Stomach smooth muscle (tissue), 2 donors: ENCODE results near the gene TSACC.
A peak's percentile ranks its signal among the peaks of the same experiment; 100 is the strongest.
"Not testable (repeated sequence)": the region's sequence is repeated elsewhere in the genome, so short reads cannot be mapped to it uniquely, and the experiment has no call there.

Experiments used
- H3K27ac ChIP-seq: one replicate; pipeline ENCODE4 v1.7.0; 2013; ENCODE audit warnings: mild to moderate bottlenecking, low read length, inconsistent platforms
- H3K27me3 ChIP-seq, 2 donors: one replicate each; pipeline ENCODE4 v1.7.0; 2013; ENCODE audit warnings: low read length in 2 of 2; ENCODE audit not compliant: insufficient read depth in 2 of 2, control insufficient read depth in 1 of 2
- H3K36me3 ChIP-seq, 2 donors: one replicate each; pipeline ENCODE4 v1.7.0; 2013; ENCODE audit warnings: low read length in 2 of 2; ENCODE audit not compliant: control insufficient read depth in 2 of 2, insufficient read depth in 2 of 2
- H3K4me1 ChIP-seq: one replicate; pipeline ENCODE4 v1.7.0; 2013; ENCODE audit warnings: low read length; ENCODE audit not compliant: control insufficient read depth, insufficient read depth
- H3K4me3 ChIP-seq, 2 donors: one replicate each; pipeline ENCODE4 v1.7.0; 2013; ENCODE audit warnings: low read length in 2 of 2
- H3K9ac ChIP-seq, 2 donors: one replicate each; pipeline ENCODE4 v1.7.0; 2013; ENCODE audit warnings: low read length in 2 of 2, mild to moderate bottlenecking in 1 of 2
- H3K9me3 ChIP-seq, 2 donors: one replicate each; pipeline ENCODE4 v1.7.0; 2013; ENCODE audit warnings: low read length in 2 of 2; ENCODE audit not compliant: control insufficient read depth in 2 of 2
- donor health status: healthy.
- donor health status: Pancreatic carcinoma.

TSACC gene

DNA sequence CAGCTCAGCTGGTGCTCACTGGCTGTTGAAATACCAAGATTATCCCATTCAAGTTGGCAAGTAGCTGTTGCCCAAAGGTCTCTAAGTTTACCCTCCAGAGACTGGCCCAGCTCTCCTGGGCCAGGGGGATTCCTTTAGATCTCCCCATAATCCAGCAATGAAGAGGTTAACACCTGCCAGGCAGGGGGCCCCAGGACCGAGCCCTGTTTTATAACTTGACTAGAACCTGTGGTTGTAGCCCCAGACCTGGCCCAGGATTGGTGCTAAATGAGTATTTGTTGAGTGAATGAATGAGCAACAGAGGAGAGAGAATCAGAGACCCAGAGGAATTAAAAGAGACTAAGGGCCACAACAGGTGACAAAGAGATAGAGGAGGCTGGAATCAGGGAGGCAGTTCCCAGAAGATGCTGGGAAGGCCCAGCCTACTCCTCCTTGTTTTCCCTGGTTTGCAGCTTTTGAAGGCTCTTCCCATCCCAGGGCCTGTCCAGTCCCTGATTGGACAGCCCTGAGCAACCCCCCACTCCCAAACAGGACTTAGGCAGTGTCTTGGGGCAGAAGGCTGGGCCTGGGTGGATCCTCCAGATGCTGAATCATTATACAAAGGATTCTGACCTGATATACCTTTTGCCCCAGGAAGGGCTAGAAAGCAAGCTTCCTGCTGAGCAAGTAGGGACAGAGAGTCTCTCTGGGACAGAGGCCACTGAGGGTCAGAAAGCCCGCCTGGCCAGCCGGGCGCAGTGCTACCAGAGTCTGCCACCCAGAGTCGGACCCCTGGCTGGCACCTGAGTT lies 28.2 kb downstream of the TSACC start:
- Histone ChIP-seq H3K27me3 (peaks cover 28 to 45% of the 10 kb centered on the region in 2 donors), H3K27ac (no peak overlapping the region), H3K9ac (no peak overlapping the region), H3K9me3 (no peaks in the 10 kb centered on the region), H3K4me3 (no peak overlapping the region), H3K4me1 (peaks cover 6% of the 10 kb centered on the region), H3K36me3 (no peaks in the 10 kb centered on the region)

GRCh38 chr1:156367383-156368156 lies 29.2 kb downstream of the TSACC start:
- Histone ChIP-seq H3K36me3 (no peaks in the 10 kb centered on the region), H3K9ac (no peak overlapping the region), H3K27ac (no peak overlapping the region), H3K9me3 (no peaks in the 10 kb centered on the region), H3K4me1 (peaks cover 6% of the 10 kb centered on the region), H3K4me3 (no peak overlapping the region), H3K27me3 (peaks cover 30 to 47% of the 10 kb centered on the region in 2 donors)

- H3K4me3 ChIP-seq: no peak overlapping the region
- H3K9me3 ChIP-seq: no peaks in the 10 kb centered on the region
- peaks cover 6% of the 10 kb centered on the region for H3K4me1 ChIP-seq
- no peak overlapping the region for H3K9ac ChIP-seq
- no peaks in the 10 kb centered on the region for H3K36me3 ChIP-seq
- no peak overlapping the region for H3K27ac ChIP-seq
- H3K27me3 ChIP-seq: peaks cover 30 to 49% of the 10 kb centered on the region in 2 donors
Observed at GRCh38 chr1:156368157-156368658, 29.9 kb downstream of the TSACC start.

DNA sequence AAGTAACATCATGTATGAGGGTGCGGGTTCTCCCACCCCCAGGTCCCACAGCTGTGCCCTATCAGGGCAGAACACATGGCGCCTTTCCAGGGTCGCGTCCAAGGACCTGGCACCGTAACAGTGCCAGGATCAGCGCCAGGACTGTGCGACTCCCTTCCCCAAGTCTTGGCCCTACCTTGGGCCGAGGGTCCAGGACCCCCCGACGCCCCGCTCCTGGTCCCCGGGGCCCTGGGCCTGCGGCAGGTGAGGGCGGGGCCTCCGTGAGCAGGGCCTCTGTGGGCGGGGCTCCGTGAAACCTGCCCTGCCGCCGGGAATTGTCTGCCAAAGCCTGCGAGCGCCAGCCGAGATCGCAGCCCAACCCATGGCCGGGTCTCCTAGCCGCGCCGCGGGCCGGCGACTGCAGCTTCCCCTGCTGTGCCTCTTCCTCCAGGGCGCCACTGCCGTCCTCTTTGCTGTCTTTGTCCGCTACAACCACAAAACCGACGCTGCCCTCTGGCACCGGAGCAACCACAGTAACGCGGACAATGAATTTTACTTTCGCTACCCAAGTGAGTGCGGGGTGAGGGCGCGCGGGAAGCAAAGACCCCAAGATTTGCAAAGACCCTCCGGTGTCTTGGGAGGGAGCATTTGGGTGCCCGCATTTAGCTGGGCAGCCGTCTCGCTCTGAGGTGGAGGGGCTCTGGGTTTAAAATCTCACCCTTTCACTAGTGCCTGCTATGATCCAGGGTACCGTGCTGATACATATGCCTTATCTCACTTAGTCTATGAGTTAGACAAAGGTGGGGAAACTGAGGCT lies 30.8 kb downstream of the TSACC start, which contains the start of gene RHBG:
Gene RHBG, plus strand, starts transcription at position 323 of the 796 bp plus-strand sequence. Its CDS starts 39 bp downstream, at position 362.
- Histone ChIP-seq H3K9ac (no peak within 1 kb of the TSS), H3K27ac (no peak within 1 kb of the TSS), H3K4me3 (peak within 1 kb of the TSS; percentile 35 to 59), H3K4me1 (peaks cover 6% of the 10 kb centered on the region), H3K27me3 (peaks cover 30 to 48% of the 10 kb centered on the region in 2 donors), H3K36me3 (no peaks in the 10 kb centered on the region), H3K9me3 (no peaks in the 10 kb centered on the region)

DNA sequence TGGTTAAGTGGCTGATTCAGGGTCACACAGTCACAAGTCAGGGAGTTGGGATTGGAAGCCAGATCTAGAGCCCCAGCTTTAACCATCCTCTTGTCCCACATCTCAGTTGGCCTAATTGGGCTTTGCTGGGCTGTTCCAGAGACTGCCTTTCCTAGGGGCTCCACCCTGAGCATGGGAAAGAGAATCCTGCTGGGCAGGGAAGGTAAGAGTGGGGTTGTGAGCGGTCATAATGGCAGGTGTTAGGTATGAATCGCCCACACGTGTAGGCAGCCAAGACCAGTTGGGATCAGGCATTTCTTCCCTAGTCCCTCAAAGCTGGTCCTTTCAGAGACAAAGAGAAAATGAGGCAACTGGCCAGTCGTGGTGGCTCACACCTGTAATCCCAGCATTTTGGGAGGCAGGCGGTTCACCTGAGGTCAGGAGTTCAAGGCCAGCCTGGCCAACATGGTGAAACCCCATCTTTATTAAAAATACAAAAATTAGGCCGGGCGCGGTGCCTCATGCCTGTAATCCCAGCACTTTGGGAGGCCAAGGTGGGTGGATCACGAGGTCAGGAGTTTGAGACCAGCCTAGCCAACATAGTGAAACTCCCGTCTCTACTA lies 31.5 kb downstream of the TSACC start:
- not testable (repeated sequence) for H3K36me3 ChIP-seq, H3K27ac ChIP-seq, H3K4me1 ChIP-seq, H3K9ac ChIP-seq, H3K9me3 ChIP-seq
- Histone ChIP-seq H3K4me3 (peak overlapping the region in 1 of 2 donors; percentile 35), H3K27me3 (peaks cover 25 to 43% of the 10 kb centered on the region in 2 donors)

DNA sequence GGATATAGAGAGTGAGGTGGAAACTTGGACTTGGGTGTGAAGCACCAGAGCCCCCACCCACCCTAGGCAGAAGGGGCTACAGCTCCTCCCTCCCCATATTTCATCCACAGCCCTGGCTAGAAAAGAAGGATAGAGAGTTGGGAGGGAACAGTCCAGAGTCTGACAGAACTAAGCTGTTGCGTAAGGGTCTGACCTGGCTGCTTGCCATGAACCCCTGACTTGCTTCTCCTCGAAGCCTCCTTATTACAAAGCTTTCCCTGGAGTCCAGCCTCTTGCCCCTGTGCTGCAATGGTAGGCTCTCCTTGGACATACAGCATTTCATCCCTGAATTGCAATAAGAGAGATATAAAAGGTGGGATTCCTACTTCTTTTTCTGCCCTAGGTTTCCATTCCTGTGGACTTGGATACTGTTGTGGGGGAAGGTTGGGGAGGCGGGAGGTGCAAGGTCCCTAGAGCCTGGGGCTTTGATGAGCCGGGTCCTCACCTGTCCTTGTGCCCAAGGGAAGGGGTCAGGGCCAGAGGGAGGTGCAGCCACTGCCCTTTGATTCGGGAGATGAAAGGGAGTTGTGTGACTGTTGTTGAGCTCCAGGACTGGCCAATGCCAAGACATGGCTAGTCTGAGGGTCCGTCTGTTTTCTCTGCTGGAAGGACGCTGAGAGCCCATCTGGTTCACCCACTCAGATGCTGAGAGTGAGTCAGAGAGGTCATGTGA lies 33.4 kb downstream of the TSACC start:
- Histone ChIP-seq H3K4me1 (peaks cover 6% of the 10 kb centered on the region), H3K27ac (no peak overlapping the region), H3K9ac (no peak overlapping the region), H3K9me3 (no peaks in the 10 kb centered on the region), H3K4me3 (no peak overlapping the region), H3K27me3 (peaks cover 19 to 34% of the 10 kb centered on the region in 2 donors), H3K36me3 (no peaks in the 10 kb centered on the region)

DNA sequence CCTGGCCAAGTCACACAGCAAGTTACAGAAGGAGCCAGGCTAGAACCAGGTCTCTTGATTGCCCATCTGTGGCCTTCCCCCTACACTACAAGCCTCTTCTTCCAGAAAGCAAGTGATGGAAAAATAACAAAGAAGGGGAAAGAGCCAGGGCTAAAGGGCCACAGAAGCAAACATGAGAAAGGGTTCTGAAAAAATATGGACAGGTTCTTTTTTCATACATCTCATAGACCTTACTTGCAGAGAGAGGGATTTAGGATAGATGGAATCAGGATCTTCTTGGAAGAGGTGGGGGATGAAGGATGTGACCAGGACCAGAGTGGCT lies 33.9 kb downstream of the TSACC start:
- no peaks in the 10 kb centered on the region for H3K9me3 ChIP-seq
- no peak overlapping the region for H3K27ac ChIP-seq
- no peaks in the 10 kb centered on the region for H3K36me3 ChIP-seq
- H3K27me3 ChIP-seq: peaks cover 19 to 29% of the 10 kb centered on the region in 2 donors
- H3K4me1 ChIP-seq: peaks cover 6% of the 10 kb centered on the region
- H3K4me3 ChIP-seq: no peak overlapping the region
- H3K9ac ChIP-seq: no peak overlapping the region

DNA sequence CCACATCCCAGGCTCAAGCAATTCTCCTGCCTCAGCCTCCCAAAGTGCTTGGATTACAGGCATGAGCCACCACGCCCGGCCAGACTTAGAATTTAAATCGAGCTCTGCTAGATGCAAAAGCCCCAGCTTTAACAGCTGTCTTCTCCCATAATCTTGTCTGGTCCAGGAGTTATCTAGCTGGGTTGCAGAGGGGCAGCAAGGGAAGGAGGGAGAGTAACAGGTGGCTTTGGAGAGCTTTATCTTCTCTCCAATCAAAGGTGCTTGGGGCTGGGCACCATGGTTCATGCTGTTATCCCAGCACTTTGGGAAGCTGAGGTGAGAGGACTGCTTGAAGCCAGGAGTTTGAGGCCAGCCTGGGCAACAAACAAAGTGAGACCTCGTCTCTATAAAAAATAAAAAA lies 34.5 kb downstream of the TSACC start:
- H3K4me3 ChIP-seq: no peak overlapping the region
- H3K9ac ChIP-seq: no peak overlapping the region
- H3K27ac ChIP-seq: no peak overlapping the region
- peaks cover 6% of the 10 kb centered on the region for H3K4me1 ChIP-seq
- H3K27me3 ChIP-seq: peaks cover 15 to 24% of the 10 kb centered on the region in 2 donors
- H3K9me3 ChIP-seq: no peaks in the 10 kb centered on the region
- H3K36me3 ChIP-seq: no peaks in the 10 kb centered on the region

GRCh38 chr1:156373546-156373945 lies 35.2 kb downstream of the TSACC start:
- Histone ChIP-seq H3K4me3 (no peak overlapping the region), H3K4me1 (peaks cover 6% of the 10 kb centered on the region), H3K27ac (no peak overlapping the region), H3K27me3 (peaks cover 14 to 17% of the 10 kb centered on the region in 2 donors), H3K9me3 (no peaks in the 10 kb centered on the region), H3K9ac (no peak overlapping the region), H3K36me3 (no peaks in the 10 kb centered on the region)
